ENCODE measurements around the gene TMEM120A. TPM values are rescaled to one million over a fixed set of nuclear protein-coding genes. Genes with fewer than 3 reads are reported as not detected.
"Not testable (repeated sequence)": the region's sequence is repeated elsewhere in the genome, so short reads cannot be mapped to it uniquely, and the experiment has no call there.

The TMEM120A gene
- total RNA-seq, 3 donors from 2014 or later = 75.6 to 138 (median 88.4) TPM

GRCh38 chr7:76022026-76022780 lies 27.8 kb upstream of the TMEM120A start:
- Histone ChIP-seq H3K36me3 (ENCODE audit: low read depth) (no peaks in the 10 kb centered on the region), H3K4me3 (no peak overlapping the region), H3K9me3 (no peaks in the 10 kb centered on the region), H3K4me1 (ENCODE audit: low read depth) (peaks cover 3% of the 10 kb centered on the region)
- ATAC-seq (no peak), DNase-seq (no peak)
- intact Hi-C loops (cut with DNase I, micrococcal nuclease) = loop anchor here in 1 of 2 donors (10.0 kb wide), 1 partner anchor 157 kb away; no protein-coding TSS in a partner anchor
- TF ChIP-seq CTCF (IDR thresholded peaks at IDR 0.05) = no peak

GRCh38 chr7:76020031-76020714 lies 25.8 kb upstream of the TMEM120A start:
- Histone ChIP-seq H3K36me3 (ENCODE audit: low read depth) (no peaks in the 10 kb centered on the region), H3K9me3 (no peaks in the 10 kb centered on the region), H3K4me3 (no peak overlapping the region), H3K4me1 (ENCODE audit: low read depth) (peaks cover 3% of the 10 kb centered on the region)
- DNase-seq (peak; percentile 72 to 91 (median 86)), ATAC-seq (peak; percentile 96)
- peak; percentile 82 for TF ChIP-seq CTCF (IDR thresholded peaks at IDR 0.05)
- intact Hi-C loops (cut with DNase I, micrococcal nuclease) = loop anchor here (1.0 to 10.0 kb wide), 2 partner anchors 154 to 155 kb away; no protein-coding TSS in a partner anchor

GRCh38 chr7:76018520-76018919 lies 24.1 kb upstream of the TMEM120A start:
- H3K4me3 ChIP-seq; H3K36me3 ChIP-seq (ENCODE audit: low read depth); DNase-seq; intact Hi-C loops (cut with DNase I, micrococcal nuclease); ATAC-seq; H3K9me3 ChIP-seq; H3K4me1 ChIP-seq (ENCODE audit: low read depth): not testable (repeated sequence)

GRCh38 chr7:76016191-76016947 lies 22.0 kb upstream of the TMEM120A start:
- DNase-seq = no peak
- ATAC-seq = no peak
- TF ChIP-seq CTCF (IDR thresholded peaks at IDR 0.05) = no peak
- H3K4me1 ChIP-seq (ENCODE audit: low read depth) = peaks cover 3% of the 10 kb centered on the region
- no peaks in the 10 kb centered on the region for H3K9me3 ChIP-seq
- no peaks in the 10 kb centered on the region for H3K36me3 ChIP-seq (ENCODE audit: low read depth)
- H3K4me3 ChIP-seq = no peak overlapping the region
- intact Hi-C loops (cut with DNase I, micrococcal nuclease) = no loop called here

- peak; percentile 51 for ATAC-seq
- no peaks in the 10 kb centered on the region for H3K9me3 ChIP-seq
- no peak for DNase-seq
- intact Hi-C loops (cut with DNase I, micrococcal nuclease) = no loop called here
- no peaks in the 10 kb centered on the region for H3K36me3 ChIP-seq (ENCODE audit: low read depth)
- H3K4me3 ChIP-seq = no peak overlapping the region
- no peaks in the 10 kb centered on the region for H3K4me1 ChIP-seq (ENCODE audit: low read depth)
- no peak for TF ChIP-seq CTCF (IDR thresholded peaks at IDR 0.05)
Observed at GRCh38 chr7:76011442-76011861, 17.1 kb upstream of the TMEM120A start.

All from mucosa of descending colon (tissue), 3 donors.